Fibroblast of lung (primary cell): ENCODE measurements around the gene CLSTN2.

ENCODE experiments used
- CTCF ChIP-seq, 2 donors: IDR thresholded peaks in 1 of 2; conservative IDR thresholded peaks in 1 of 2; 1 replicate in 1 of 2; 2 replicates in 1 of 2; pipeline ENCODE4 v1.5.1; 2011 to 2012; ENCODE audit warnings: low read length in 2 of 2, control low read depth in 1 of 2, inconsistent platforms in 1 of 2, low read depth in 1 of 2, mild to moderate bottlenecking in 1 of 2
- EZH2 ChIP-seq: IDR thresholded peaks from 2 replicates; pipeline ENCODE4 v1.5.1; 2012; ENCODE audit warnings: low read length, control low read depth, mild to moderate bottlenecking; ENCODE audit errors: missing control alignments

DNA sequence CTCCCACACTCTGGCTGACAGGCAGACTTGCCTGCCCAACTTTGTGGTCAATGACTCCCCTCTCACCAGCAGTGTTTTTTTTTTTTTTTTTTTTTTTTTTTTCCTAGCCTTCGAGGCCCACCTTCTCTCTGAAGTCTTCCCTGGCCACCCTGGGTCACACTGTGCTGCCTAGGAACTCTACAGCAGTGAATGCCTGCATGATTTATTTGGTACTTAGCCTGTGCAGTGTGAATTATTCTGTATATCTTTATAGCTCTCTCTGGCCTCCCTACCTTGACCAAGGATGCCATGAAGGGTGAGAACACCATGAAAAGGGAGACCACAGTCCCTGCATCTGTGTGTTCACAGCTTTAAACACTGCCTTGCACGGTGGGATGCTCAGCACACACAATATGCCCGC, 141.6 kb downstream of the CLSTN2 start:
- TF ChIP-seq CTCF (conservative IDR thresholded peaks at IDR 0.05 in 1 of 2, IDR thresholded peaks at IDR 0.05 in 1 of 2; ENCODE audit: low read depth in 1 of 2, low read length in 2 of 2): no peak
- no peak for TF ChIP-seq EZH2
